Calu3 (cell line): Measurements from ENCODE around the gene OLIG2. TPM values are rescaled to one million over a fixed set of nuclear protein-coding genes. Genes with fewer than 3 reads are reported as not detected.

Experiments
- BruUV-seq: library from RNA; stranded (reverse); fragments of 400-500 nt; replicated peaks from 2 replicates; lab custom pipeline; 2021; lab: Mats Ljungman, UMichigan
- CTCF ChIA-PET: fragments of 300-600 bp; sonication (Branson Sonifier 250); formaldehyde crosslinking; loops from one replicate; lab custom pipeline; 2022; ENCODE audit warnings: antibody characterized with exemption; lab: Charles Lee
- DNase-seq: peaks from one replicate; pipeline ENCODE4 v3.0.0; 2022
- H3K27ac Mint-ChIP-seq: one replicate; pipeline ENCODE4 v1.8.0; 2022; ENCODE audit warnings: mixed read lengths; ENCODE audit not compliant: unreplicated experiment
- H3K27me3 Mint-ChIP-seq: one replicate; pipeline ENCODE4 v1.8.0; 2022; ENCODE audit warnings: mixed read lengths; ENCODE audit not compliant: unreplicated experiment
- H3K36me3 Mint-ChIP-seq: one replicate; pipeline ENCODE4 v1.8.0; 2022; ENCODE audit warnings: mild to moderate bottlenecking, moderate library complexity, mixed read lengths; ENCODE audit not compliant: insufficient read depth, unreplicated experiment
- H3K4me1 Mint-ChIP-seq: one replicate; pipeline ENCODE4 v1.8.0; 2022; ENCODE audit warnings: mild to moderate bottlenecking, low read depth, mixed read lengths; ENCODE audit not compliant: unreplicated experiment
- H3K4me3 Mint-ChIP-seq: one replicate; pipeline ENCODE4 v1.8.0; 2022; ENCODE audit warnings: mild to moderate bottlenecking, low read depth, moderate library complexity, mixed read lengths; ENCODE audit not compliant: unreplicated experiment
- H3K9me3 Mint-ChIP-seq: one replicate; pipeline ENCODE4 v1.8.0; 2022; ENCODE audit warnings: low read depth, mixed read lengths; ENCODE audit not compliant: unreplicated experiment
- CTCF ChIP-seq: fragments of 200-600 bp; IDR thresholded peaks from one replicate; pipeline ENCODE4 v1.8.0; 2022; ENCODE audit warnings: antibody characterized with exemption; ENCODE audit not compliant: unreplicated experiment
- intact Hi-C: fragments of 100-400 bp; cut with micrococcal nuclease; formaldehyde crosslinking; loops from one replicate; pipeline ENCODE4 v1.10.0; 2022; ENCODE audit not compliant: unreplicated experiment
- total RNA-seq: library from RNA; stranded (reverse); gene quantifications from 2 replicates; pipeline ENCODE4 v1.2.3, GENCODE V29; 2022

Gene OLIG2
- total RNA-seq, 1 experiment from 2014 or later, result not detected

- no TSS peak for BruUV-seq
- TF ChIP-seq CTCF, result no peak
- H3K36me3 Mint-ChIP-seq, result peaks cover 5% of the 10 kb centered on the region
- intact Hi-C loops, result no loop called here
- H3K27ac Mint-ChIP-seq, result no peak overlapping the region
- DNase-seq, result no peak
- H3K4me1 Mint-ChIP-seq, result peaks cover 12% of the 10 kb centered on the region
- CTCF ChIA-PET, result interaction anchor here (0.6 kb wide), 1 partner anchor 276 kb away, joined by 4 read pairs; no protein-coding TSS in a partner anchor
- peaks cover 100% of the 10 kb centered on the region for H3K27me3 Mint-ChIP-seq
- H3K4me3 Mint-ChIP-seq, result no peak overlapping the region
- no peaks in the 10 kb centered on the region for H3K9me3 Mint-ChIP-seq
Observed at GRCh38 chr21:33015756-33016155, 10.0 kb upstream of the OLIG2 start.

- no peak overlapping the region for H3K4me3 Mint-ChIP-seq
Observed at GRCh38 chr21:33018707-33019465, 6.8 kb upstream of the OLIG2 start.

GRCh38 chr21:33019516-33019884 is 6.2 kb upstream of the OLIG2 start:
- no peaks in the 10 kb centered on the region for H3K9me3 Mint-ChIP-seq
- H3K27ac Mint-ChIP-seq, result no peak overlapping the region
- BruUV-seq, result no TSS peak
- CTCF ChIA-PET, result no interaction called here
- H3K36me3 Mint-ChIP-seq, result no peaks in the 10 kb centered on the region
- no peak for DNase-seq
- H3K4me1 Mint-ChIP-seq, result no peaks in the 10 kb centered on the region
- peaks cover 97% of the 10 kb centered on the region for H3K27me3 Mint-ChIP-seq
- intact Hi-C loops, result no loop called here
- no peak for TF ChIP-seq CTCF
- no peak overlapping the region for H3K4me3 Mint-ChIP-seq

More at GRCh38 chr21:33018707-33019465, 6.8 kb upstream of the OLIG2 start:
- no TSS peak for BruUV-seq
- Mint-ChIP-seq H3K9me3 (no peaks in the 10 kb centered on the region), H3K4me1 (no peaks in the 10 kb centered on the region), H3K36me3 (no peaks in the 10 kb centered on the region), H3K27me3 (peaks cover 97% of the 10 kb centered on the region), H3K27ac (no peak overlapping the region)
- TF ChIP-seq CTCF, result no peak
- DNase-seq, result no peak
- intact Hi-C loops, result no loop called here
- CTCF ChIA-PET, result no interaction called here

- Mint-ChIP-seq H3K27ac (no peak overlapping the region), H3K4me1 (no peaks in the 10 kb centered on the region), H3K4me3 (no peak overlapping the region), H3K27me3 (peaks cover 96% of the 10 kb centered on the region), H3K36me3 (no peaks in the 10 kb centered on the region), H3K9me3 (no peaks in the 10 kb centered on the region)
- DNase-seq, result no peak
- no peak for TF ChIP-seq CTCF
- intact Hi-C loops, result no loop called here
- BruUV-seq, result no TSS peak
- CTCF ChIA-PET, result no interaction called here
Observed at GRCh38 chr21:33019885-33020557, 5.7 kb upstream of the OLIG2 start.
